ENCODE measurements around the gene SBNO1.
"Not testable (repeated sequence)": the region's sequence is repeated elsewhere in the genome, so short reads cannot be mapped to it uniquely, and the experiment has no call there.

The SBNO1 gene

DNA sequence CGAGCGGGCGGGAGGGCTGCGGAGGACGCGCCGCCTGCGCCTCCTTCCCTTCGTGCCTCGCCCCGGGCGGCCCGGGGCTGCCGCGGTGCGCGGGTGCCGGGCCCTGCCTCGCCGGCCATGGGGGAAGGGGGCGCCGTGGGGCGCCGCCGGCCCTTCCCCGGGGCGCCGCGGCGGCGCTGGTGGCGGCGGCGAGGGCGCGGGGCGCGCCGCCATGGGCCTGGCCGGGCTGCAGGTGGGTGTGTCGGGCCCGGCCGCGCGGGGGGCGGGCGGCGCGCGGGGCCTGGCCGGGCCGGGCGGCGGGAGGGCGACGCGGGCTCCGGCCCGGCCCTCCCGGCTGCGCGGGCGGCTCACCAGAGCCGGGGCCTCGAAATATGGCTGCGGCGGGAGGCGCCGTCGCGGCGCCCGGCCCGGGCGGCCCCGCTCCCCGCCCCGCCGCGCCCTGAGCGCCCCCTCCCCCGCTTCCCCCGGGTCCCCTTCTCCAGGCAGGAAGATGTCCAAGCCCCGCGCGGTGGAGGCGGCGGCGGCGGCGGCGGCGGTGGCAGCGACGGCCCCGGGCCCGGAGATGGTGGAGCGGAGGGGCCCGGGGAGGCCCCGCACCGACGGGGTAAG is 24.4 kb upstream of the SBNO1 start:
- no peak for DNase-seq (ENCODE audit: low read depth in 2 of 2)

DNA sequence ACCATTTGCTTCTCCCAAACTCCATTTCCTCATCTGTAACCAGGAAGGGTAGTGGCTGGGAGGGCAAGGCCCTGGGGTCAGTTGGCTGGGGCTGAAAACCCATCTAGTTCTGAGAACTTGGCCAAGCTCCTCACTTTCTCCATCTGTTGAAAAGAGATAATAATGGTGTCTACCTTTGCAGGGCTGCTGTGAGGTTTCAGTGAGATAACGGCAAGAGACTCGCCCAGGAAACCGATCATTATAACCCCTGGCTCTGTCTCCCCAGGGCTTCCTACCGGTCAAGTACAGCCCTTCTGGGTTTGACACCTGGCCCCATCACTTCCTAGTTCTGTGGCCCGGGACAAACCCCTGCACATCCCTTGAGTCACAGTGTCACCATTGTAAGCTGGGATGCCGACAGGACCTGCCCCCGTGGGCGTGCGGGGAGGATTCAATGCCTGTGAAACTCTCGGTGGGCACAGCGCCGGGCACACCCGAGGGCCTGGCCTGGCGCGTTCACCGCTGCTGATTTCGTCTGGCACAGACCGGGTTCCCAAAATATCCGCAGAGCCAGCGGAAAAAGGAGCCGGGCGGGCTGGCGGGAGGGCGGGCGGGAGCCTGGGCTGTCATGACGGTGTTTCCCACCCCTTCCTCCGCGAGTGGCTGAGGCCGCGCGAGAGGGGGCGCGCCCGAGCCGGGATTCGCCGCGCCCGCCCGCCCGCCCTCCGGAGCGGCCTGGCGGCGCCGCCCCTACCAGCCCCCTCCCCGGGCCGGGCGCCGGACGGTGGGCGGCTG is 23.7 kb upstream of the SBNO1 start:
- DNase-seq (ENCODE audit: low read depth in 2 of 2) = no peak

DNA sequence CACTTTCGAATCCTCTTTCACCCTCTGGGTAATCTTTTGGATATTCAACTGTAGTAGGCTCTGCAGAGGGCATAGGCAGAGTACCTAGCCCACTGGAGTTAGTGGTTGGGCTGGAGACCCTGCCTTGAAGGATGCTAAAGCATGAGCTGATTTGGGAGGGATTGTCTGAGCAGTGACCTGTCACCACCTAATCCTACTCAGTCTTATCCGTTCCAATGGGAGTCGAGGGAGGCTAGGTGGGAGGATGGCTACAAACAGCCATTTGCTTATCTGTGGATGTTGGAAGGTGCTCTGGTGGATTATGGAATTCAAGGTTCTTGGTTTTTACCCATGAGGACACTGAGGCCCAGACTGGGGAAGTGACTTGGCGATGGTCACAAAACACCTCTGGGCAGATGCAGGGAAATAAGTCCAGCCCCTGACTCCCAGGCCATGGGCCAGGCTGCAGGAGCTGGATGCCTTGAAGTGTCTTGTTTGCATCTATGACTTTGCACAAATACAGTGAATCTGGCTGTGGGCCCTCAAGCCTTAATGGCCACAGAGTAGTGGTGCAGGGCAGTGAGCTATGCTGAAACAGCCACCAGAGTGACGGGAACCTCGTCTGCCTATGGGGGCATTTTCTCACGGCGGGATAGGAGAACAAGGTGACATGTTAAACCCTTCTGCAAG is 23.0 kb upstream of the SBNO1 start:
- DNase-seq (ENCODE audit: low read depth in 2 of 2) = no peak

DNA sequence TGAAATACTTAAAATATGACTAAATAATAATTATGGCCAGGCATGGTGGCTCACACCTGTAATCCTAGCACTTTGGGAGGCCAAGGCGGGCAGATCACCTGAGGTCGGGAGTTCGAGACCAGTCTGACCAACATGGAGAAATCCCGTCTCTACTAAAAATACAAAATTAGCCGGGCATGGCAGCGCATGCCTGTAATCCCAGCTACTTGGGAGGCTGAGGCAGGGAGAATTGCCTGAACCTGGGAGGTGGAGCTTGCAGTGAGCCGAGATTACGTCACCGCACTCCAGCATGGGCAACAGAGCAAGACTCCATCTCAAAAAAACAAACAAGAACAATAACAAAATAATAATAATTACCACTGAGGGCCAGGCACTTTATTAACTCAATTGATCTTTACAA is 20.9 kb upstream of the SBNO1 start:
- DNase-seq (ENCODE audit: low read depth in 2 of 2) = not testable (repeated sequence)

DNA sequence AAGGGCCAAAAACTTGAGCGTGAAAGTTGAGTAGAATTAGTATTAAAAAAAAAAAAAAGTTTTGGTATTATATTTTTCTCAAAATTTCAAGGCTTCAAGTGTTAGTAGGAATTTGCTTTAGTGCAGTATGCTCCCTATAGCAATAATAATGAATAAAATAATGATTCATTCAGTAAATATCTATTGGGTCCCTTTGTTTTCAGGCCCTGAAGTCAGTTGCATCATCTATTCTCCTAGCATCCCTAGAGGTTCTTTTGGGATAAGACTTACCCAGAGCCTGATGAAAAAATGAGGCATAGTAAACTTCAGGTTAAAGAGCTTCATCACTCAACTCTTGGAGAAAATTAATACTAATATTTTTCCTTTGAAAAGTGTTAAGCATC is 20.3 kb upstream of the SBNO1 start:
- peak in 1 of 2 experiments; percentile 62 for DNase-seq (ENCODE audit: low read depth in 2 of 2)

DNA sequence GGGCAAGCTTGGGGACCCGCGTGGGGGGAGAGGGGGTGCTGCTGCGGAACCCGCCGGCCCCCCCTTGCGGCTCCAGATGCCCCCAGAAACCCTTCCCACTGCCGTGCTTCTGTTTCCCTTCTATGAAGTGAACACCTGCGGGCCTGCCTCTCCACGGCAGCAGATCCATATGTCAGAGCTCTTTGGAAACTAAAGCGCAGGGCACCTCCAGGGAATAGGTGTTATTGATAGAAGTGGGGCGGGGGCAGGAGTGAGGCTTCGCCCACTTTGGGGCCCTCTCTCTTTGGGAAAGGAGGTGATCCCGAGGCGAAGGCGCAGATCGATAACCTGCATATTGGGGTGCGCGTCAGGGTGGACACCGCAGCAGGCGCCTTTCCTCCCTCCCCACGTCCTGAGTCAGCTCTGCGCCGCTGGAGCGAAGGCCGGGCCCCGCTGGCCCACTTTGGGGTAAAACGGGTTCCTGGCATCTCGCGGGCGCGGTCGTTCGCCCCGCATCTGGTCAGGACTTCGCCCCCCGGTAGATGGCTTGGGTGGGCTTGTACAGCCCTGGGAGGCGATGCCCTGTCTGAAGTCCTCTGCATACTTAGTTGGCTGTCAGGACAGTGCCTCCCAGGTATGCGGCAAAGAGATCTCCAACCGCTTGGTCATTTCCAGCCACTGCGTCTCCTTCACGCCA is 19.8 kb upstream of the SBNO1 start:
- DNase-seq (ENCODE audit: low read depth in 2 of 2) = no peak

DNA sequence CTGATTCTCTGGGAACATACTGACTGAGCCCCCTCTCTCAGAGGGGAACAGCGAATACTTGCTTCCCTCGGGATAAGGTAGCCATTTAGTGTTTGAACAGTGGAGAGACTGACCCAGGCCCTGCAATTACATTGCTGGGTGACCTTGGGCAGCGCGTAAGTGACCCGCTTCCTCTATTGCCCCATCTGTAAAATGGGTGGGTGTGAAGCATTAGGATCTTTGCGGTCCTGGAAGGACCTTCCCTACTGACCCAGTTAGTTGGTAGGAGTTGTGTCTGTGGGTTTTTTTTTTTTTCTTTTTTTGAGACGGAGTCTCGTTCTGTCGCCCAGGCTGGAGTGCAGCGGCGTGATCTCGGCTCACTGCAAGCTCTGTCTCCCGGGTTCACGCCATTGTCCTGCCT is 18.0 kb upstream of the SBNO1 start:
- DNase-seq (ENCODE audit: low read depth in 2 of 2) = no peak

DNA sequence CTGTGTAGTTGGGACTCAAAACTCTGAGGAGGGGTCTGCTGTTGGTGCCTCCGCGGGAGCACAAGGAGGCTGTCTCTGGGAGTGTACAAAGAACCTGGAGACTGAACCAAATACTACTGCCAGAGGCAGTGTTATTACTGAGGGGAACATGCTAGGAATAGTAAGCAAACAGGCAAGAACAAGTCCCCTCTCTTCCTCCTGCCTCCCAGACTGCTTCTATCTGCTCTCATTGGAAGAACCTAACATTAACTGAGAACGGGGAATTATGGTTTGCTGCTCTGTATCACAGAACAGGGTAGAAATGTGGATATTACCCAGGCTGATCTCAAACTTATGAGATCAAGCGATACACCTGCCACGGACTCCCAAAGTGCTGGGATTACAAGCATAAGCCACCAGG is 14.7 kb upstream of the SBNO1 start:
- DNase-seq (ENCODE audit: low read depth in 2 of 2) = no peak

DNA sequence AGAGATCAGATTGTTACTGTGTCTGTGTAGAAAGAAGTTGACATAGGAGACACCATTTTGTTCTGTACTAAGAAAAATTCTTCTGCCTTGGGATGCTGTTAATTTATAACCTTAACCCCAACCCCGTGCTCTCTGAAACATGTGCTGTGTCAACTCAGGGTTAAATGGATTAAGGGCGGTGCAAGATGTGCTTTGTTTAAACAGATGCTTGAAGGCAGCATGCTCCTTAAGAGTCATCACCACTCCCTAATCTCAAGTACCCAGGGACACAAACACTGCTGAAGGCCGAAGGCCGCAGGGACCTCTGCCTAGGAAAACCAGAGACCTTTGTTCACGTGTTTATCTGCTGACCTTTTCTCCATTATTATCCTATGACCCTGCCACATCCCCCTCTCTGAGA is 7.8 kb upstream of the SBNO1 start:
- DNase-seq (ENCODE audit: low read depth in 2 of 2) = not testable (repeated sequence)

DNA sequence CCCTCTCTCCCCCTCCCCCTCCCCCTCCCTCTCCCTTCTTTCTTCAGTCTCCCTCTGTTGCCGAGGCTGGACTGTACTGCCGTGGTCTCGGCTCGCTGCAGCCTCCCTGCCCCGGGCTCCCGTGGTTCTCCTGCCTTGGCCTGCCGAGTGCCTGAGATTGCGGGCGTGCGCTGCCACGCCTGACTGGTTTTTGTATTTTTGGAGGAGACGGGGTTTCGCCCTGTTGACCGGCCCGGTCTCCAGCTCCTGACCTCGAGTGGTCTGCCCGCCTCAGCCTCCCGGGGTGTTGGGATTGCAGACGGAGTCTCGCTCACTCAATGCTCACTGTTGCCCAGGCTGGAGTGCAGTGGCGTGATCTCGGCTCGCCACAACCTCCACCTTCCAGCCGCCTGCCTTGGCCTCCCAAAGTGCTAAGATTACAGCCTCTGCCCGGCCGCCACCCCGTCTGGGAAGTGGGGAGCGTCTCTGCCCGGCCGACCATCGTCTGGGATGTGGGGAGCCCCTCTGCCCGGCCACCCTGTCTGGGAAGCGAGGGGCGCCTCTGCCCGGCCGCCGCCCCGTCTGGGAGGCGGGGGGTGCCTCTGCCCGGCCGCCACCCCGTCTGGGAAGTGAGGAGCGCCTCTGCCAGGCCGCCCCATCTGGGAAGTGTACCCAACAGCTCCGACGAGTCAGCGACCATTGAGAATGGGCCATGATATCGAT is 7.2 kb upstream of the SBNO1 start:
- DNase-seq (ENCODE audit: low read depth in 2 of 2) = not testable (repeated sequence)

DNA sequence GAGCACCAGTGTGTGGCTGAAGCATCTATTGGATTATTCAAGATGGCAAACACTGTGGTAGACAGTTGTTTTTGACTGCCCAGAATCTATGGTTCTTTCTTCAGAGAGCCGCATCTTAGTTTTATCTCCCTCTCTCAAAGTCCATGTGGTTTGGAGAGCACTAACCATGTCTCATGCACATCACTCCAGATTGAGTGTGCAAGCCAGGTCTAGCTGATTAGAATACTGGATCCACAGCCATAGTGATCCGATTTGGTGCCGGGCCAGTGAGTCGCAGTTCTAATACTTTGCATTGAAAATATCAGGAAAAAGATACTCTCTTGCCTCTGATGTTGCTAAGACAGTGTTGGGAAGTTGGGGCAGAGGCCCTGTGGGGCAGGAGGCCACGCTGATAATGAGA is 4.6 kb upstream of the SBNO1 start:
- no peak for DNase-seq (ENCODE audit: low read depth in 2 of 2)

DNA sequence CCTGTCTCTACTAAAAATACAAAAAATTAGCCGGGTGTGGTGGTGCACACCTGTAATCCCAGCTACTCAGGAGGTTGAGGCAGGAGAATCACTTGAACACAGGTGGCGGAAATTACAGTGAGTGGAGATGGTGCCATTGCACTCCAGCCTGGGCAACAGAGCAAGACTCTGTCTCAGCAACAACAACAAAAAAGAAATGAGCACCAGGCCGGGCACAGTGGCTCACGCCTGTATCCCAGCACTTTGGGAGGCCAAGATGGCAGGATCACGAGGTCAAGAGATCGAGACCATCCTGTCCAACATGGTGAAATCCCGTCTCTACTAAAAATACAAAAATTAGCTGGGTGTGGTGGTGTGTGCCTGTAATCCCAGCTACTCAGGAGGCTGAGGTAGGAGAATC is 3.8 kb upstream of the SBNO1 start:
- not testable (repeated sequence) for DNase-seq (ENCODE audit: low read depth in 2 of 2)

DNA sequence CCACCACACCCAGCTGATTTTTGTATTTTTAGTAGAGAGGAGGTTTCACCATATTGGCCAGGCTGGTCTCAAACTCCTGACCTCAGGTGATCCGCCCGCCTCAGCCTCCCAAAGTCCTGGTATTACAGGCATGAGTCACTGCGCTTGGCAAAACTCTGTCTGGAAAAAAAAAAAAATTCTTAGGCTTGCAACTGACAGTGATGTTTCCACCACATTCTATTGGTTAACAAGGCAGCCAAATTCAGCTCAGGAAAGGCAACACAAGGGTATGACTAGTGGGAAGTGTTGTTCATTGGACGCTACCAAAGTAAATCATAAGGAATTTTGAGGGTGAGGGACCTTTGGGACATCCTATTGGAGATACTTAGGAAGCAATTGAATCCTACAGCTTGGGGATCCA is 2.9 kb upstream of the SBNO1 start:
- no peak for DNase-seq (ENCODE audit: low read depth in 2 of 2)

DNA sequence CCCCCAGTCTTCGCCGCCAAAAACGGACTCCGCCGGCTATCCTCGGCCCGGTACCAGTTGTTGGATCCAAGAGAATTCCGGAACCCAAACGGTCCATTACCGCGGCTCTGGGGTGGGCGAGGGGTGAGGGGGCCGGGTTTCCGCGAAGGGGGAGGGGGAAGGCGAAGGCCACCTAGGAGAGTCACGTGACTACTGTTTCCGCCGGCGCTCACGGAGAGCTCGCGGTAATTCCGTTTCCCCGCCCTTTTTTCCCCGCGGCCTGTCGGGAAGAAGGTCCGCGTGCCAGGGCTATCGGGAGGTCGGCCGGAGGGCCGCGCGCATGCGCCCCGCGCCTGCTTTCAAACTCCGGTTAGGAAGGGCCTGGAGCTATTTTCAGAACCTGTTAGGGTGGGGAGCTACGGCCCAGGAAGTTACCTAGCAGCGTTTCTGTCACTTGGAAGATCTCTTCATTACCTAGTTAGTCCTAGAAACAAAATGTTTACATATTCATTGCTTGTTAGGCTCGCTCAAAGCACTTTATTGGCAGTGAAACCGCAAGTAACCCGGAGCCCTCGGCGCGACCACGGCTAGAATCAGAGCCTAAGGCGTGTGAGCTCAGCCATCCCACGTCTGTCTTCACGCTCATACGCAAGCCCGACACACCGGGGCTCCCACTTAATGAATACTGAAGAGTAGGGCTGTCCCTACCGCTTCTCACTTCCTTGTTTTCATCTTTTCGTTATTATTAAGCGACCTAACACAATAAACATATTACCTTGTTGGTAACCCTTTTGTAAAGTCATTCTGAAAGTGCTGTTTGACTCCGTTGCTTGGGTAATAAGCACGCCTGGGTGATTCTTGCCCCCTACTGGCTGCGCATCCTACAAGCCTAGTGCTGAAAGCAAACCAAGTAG is 624 bp upstream of the SBNO1 start:
- DNase-seq (ENCODE audit: low read depth in 2 of 2) = peak; percentile 97

DNA sequence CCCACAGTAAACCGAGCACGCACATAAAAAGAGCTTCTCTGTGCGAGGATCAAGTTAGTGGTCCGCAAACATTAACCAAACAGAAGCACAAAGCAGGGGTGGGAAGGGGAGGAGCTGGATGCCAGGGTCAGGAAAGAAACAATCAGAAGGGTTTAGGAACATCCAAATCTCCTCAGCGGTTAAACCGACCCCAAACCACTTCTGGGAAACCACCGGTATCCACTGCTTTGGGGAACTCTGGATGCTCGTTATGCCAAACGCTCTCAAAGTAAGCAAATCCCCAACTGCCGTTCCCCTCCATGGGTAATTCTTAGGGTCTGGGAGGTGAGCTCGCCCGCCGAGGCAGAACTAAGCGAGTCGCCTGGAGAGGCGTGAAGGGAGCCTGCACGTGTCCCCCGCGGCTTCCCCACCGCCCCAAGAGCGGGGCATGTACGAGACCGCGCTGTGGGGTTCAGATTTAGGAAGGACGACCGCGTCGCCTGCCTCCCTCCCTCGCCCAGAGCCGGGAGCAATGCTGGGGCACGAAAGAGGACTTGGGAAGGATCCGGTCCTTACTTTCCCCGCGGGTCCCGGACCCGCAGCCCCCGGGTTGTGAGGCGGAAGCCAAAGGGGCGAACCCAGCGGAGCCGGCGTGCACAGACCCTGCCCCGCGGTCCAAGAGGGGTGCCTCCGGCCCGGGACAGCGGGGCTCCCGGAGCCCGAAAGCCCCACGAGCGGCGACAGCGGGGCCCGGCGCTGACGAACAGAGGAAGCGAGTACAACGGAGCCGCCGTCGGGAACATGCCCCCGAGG is 711 bp downstream of the SBNO1 start:
- DNase-seq (ENCODE audit: low read depth in 2 of 2) = no peak

DNA sequence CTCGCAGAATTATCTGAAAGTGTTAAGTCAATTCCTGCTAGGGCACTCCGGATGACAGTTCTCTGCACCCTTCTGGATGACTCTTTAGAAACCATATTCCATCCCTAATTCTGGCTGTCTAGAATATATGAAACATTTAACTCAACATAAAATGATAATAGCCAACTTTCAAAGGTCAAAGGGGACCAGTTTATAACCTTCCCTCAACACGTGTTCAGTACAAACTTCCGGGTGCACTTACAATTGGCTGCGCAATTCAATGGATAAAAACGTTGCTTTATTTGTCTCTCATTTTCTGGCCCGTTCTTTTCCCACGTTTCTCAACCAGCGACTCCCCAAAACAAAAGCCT is 1.3 kb downstream of the SBNO1 start:
- no peak for DNase-seq (ENCODE audit: low read depth in 2 of 2)

DNA sequence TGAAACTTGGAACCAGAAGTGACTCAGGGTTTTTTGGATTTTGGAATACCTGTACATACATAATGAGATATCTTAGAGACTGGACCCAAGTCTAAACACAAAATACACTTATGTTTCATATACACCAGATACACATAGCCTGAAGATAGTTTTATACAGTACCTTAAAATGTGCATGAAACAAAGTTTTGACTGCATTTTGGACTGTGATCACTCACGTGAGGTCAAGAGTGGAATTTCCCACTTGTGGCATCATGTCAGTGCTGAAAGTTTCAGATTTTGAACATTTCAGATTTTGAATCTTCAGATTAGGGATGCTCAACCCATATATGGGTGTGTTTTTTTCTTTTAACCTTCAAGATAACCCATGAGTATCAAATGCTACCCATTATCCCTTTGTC is 6.6 kb downstream of the SBNO1 start:
- DNase-seq (ENCODE audit: low read depth in 2 of 2) = no peak

DNA sequence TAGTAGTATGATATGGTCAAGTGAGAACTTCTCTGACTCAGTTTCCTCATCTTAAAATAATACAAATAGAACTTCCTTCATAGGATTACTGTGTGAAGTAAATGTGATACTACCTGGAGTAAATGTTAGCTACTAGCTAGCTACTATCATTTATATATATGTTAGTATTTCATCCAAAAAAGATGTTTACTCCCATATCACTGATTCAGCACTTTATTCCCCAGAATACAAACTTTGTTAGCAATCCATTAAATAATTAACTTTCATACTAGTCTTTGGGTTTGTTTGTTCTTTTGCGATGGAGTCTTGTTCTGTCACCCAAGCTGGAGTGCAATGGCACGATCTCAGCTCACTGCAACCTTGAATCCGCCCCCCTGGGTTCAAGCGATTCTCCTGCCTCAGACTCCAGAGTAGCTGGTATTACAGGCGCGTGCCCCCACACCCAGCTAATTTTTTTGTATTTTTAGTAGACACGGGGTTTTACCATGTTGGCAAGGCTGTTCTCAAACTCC is 8.4 kb downstream of the SBNO1 start:
- DNase-seq (ENCODE audit: low read depth in 2 of 2) = no peak

DNA sequence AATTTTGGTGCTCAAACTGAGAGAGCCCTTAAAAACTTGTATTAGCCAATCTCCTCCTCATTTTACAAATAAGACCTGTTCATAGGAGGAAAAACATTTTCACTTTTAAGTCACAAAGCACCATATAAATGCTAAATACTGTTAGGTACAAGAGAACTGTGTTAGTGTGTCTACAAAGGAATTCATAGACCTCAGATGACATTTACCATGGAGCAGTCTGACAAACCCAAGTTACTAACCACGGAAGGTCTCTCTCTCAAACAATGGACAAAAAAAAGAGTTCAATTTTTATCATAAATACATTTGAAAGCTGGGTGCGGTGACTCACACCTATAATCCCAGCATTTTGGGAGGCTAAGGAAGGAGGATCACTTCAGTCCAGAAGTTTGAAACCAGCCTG is 10.0 kb downstream of the SBNO1 start:
- DNase-seq (ENCODE audit: low read depth in 2 of 2) = no peak

DNA sequence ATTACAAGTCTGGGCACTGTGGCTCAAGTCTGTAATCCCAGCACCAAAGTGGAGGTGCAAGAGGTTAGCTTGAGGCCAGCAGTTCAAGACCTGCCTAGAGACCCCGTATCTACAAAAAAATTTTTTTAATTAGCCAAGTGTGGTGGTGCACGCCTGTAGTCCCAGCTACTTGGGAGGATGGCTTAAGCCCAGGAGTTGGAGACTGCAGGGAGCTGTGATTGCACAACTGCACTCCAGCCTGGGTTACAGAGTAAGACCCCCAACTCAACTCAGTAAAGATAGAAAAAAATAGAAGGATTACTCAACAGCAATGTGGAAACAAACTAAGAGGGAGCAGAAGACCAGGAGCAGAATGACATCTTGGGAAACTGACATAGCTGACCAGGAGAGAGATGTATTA is 13.3 kb downstream of the SBNO1 start:
- DNase-seq (ENCODE audit: low read depth in 2 of 2) = no peak
